Activated gamma-delta T cell (primary cell): ENCODE results near the gene TM4SF18.

Experiments used
- DNase-seq: peaks from one replicate; lab custom pipeline; 2025; lab: John Stamatoyannopoulos, UW

TM4SF18 gene

DNA sequence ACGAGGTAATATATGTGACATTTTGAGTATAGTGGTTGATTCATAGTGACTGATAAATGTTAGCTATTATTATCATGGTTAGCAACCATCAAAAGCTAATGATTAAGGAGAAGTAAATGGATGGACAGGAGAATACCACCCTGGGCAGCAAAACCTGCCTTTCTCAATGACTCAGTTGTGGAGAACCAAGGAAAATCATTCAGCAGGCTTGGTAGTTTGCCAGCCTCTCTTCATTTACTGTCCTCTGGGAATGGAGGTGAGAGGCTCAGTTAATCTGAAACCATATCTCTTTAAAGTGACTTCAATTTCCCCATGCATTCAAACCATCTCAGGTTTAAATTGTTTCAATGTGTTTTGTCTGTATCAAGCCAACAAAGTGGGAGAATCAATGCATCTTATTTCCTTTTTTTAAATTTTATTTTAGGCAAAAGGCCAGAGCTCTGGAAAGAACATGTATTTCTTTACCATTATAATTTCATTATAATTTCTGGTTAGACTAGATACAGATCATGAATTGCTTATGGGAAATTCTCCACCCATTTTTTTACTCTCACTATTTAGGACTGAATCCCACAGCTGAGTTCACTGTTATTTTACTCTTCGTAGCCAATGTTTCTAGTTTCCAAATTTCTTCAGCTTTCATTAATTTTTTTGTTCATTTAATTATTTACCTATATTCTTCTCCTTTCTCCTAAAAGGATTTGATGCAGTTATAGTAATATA is 2.7 kb downstream of the TM4SF18 start:
- DNase-seq = no peak

DNA sequence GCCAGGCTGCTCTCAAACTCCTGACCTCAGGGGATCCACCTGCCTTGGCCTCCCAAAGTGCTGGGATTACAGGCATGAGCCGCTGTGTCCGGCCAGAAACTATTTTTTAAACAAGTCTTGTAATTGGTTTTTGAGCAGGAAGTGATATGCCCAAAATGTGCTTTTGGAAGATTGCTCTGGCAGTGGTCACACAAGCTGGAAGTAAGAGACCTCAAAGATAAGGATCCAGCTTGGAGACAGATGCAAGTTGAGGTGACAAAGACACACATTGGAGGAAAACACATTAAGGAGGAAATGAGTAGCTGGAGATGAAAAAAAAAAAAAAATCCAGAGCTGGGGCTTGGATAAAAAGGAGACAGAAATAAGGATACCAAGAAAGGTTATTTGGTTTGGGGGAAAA is 6.3 kb downstream of the TM4SF18 start:
- DNase-seq = no peak

DNA sequence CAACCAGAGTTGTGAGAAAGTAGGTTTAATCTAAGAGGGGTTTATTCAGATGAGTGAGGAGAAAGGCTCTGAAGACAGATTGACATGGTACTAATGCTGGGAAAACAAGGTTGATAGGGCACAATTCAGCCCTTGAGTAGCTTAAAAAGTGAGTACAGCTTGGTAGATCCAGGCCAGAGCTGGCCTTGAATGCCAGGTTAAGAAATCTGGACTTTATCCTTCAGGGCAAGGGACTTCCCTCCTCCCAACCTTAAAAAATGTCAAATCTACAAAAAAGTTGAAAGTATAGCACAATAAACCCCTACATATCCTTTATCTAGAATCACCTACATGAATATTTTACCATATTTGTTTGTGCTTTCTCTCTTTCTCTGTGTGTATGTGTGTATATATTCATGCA is 7.9 kb downstream of the TM4SF18 start:
- DNase-seq = no peak

DNA sequence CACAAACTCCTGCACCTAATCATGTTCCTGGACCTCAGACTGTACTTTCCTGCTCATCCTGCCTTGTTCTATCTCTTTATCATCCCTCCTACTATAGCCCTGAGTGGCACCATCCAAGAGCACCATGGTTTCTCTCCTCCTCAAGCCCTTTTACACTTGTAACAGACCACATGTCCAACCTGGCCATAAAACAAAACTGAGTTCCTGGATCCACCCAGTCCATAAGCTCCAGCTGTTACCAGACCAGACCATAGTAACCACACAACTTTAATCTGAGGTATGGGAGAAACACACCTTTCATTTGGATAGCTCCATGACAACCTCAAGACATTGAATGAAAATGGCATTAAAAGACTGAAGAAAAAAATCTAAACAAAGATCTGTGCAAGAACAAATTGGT is 9.1 kb downstream of the TM4SF18 start:
- DNase-seq = no peak

DNA sequence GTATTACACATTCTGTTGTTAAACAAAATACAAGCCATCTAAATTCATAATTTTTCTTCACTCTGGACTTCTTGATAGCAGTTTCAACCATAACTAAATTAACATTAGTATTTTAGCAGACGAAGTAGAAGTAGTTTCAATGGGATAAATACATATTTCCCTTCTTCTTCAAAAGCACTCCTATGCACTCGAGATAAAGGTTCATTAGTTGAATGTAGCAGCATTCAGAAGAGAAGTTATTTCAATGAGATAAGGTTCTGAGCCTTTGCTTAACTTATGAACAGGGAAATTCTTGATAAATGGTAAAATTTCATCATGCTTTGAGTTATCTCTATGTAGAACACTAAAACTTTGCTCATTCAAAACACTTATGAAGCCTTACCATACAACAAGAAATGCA is 11.8 kb downstream of the TM4SF18 start:
- DNase-seq = no peak

DNA sequence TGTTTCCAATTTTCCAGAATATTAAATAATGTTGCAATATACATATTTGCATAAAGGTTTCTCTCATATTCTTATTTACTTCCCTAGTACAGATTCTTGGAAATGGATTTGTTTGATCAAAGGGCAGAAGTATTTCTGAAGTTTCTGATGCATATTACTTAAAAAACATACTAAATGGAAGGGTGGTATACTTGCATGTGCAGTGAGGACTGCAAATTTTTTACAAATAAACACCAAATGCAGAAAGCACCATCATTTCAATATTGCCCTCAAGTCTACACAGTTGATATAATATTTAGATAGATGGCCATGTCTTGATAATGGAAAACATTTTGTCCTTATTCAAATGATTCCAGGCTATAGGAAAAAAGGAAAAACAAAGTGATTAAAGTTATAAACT is 12.3 kb downstream of the TM4SF18 start:
- DNase-seq = no peak

DNA sequence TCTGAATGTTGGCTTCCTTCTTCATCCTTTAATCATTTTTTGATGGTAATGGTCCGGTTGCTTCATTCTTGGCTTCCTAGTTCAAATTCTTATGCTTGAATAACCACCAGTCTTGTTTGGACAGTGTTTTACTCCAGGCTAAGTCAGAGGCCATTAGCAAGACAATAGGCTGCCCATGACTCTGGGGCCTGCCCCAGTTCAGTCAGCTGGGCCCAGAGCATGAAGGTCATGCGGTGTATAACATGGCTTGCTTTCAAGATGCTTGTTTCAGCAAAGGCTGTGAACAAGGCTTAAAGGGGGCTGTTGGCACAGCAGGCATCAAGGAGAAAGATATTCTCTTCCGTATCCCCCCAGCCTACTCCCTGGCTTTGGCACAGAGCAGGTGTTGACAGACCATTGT is 13.7 kb downstream of the TM4SF18 start:
- DNase-seq = no peak

DNA sequence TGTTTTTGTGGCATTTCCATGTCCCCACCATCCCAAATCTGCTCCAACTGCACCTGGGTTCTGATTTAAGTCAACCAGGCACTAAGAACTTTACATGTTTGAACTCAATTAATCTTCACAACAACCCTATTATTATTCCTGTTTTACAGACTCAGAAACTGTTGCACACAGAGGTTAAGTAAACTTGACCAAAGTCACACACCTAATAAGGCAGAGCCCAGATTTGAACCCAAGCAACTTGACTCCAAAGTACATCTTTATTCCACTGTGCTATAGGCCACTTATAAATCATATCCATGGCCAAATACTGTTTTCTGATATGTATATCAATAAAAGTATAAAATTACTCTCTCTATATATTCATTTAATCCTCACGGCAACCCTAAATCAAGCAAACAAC is 16.4 kb downstream of the TM4SF18 start:
- no peak for DNase-seq

DNA sequence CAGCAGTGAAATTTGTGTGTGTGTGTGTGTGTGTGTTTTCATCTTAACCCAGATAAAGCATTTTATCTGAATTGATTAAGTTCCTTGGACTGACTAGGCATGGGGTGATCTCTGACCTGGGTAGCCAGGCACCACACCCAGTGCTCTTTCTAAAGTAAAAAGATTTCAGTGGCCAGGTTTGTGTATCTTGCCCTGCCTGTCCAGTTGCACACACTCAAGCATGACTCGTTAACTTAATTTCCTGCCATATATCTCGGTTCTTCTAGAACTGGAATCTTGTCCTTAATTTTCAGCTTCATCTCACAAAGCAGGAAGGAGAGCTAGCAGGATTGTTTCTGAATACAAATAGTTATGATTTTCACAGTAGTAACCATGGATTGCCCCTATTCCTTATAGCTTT is 17.0 kb downstream of the TM4SF18 start:
- no peak for DNase-seq

DNA sequence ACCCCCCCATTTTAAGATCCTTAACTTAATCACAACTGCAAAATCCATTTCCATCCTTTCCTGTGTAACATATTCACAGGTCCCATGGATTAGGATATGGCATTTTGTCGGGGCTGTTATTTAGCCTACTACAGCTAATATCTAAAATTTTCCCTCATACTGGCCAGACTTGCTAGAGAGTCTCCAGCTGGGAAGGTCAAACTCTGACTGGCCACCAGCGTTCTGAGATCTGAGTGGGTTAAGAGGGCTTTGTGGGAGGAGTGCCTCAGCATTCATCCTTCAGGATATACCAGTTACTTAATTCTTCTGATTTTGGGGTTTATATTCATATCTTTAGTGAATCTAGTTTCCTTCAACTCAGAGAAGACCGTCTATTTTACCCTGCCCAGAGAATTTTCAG is 17.7 kb downstream of the TM4SF18 start:
- no peak for DNase-seq

DNA sequence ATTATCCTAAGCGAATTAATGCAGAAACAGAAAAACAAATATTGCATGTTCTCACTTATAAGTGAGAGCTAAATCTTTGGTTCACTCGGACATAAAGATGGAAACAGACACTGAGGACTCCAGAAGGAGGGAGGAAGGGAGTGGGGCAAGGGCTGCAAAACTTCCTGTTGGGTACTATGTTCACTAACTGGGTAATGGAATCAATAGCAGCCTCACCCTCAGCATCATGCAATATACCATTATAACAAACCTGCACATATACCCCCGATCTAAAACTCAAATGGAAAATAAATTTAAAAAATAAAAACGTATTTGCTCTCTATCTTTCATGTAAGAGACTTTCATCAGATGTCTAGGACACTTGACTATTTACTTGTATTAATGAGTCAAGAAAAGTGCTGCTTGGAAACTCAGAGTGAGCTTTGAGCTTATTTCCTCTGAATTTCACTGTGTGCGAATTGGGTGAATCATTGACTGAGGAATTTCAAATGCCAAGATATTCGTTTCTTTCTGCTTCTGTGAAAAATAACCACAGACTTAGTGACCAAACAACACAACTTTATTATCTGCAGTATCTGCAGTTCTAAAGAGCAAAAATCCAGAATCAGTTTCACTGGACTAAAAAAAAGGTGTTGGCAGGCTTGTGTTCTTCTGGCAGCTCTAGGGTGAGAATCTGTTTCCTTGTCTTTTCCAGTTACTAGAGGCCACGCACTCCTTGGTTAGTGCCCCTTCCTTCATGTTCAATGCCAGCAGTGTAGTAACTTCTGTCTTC is 18.4 kb downstream of the TM4SF18 start:
- DNase-seq = no peak

DNA sequence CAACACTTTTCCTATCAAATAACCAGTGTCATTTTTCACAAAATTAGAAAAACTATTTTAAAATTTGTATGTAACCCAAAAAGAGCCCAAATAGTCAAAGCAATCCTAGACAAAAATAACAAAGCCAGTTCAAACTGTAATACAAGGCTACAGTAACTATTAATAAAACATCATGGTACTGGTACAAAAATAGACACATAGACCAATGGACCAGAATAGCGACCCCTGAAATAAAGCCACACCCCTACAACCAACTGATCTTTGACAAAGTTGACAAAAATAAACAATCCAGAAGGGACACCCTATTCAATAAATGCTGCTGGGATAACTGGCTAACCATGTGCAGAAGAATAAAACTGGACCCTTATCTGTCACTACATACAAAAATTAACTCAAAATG is 19.9 kb downstream of the TM4SF18 start:
- no peak for DNase-seq

DNA sequence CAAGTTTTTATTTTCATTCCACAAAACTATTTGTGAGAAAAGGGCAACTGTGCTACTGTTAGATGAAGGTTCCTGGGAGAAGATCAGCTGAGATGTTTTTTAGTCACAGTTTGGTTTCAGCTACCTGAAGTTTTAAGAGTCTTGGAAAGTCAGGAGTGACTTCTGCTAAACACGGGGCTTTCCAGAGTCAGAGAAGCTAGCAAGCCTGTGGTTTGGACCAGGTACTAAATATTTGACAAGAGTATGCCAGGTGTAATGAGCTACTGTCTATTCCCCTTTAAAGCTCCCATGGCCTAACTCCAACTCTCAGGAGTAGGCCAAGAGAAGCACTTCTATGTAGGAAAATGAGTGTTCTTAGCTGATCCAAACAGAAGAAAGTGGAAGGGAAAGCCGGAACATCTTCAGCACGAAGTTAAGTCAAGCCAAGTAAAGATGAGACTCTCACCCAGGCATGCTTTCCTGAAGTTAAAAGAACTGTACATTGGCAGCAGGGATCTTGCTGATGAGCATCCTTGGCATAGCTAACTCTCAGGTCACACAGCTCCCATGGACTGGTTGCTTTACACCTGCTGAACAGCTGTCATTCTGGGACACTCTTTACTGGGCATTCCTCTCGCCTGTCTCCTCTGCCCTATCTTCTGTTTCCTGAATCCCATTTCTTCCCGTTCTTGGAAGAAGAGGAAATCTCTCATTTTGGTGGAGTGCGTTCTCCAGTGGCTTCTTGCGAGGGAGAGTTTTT is 22.5 kb downstream of the TM4SF18 start:
- DNase-seq = no peak

DNA sequence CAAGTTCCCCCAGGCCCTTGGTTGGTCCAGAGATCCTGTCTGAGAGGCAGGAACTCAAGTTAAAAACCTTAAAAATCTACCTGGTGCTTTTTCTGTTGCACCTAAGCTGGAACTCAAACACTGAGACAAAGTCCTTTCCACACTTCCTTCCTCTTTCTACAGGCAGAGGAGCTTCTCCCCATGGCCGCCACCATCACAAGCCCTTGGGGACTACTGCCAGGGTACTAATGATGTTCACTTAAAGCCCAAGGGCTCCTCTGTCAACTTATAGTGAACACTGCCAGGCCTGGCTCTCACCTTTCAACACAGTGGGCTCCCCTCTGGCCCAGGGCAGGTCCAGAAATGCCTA is 26.0 kb downstream of the TM4SF18 start:
- no peak for DNase-seq

DNA sequence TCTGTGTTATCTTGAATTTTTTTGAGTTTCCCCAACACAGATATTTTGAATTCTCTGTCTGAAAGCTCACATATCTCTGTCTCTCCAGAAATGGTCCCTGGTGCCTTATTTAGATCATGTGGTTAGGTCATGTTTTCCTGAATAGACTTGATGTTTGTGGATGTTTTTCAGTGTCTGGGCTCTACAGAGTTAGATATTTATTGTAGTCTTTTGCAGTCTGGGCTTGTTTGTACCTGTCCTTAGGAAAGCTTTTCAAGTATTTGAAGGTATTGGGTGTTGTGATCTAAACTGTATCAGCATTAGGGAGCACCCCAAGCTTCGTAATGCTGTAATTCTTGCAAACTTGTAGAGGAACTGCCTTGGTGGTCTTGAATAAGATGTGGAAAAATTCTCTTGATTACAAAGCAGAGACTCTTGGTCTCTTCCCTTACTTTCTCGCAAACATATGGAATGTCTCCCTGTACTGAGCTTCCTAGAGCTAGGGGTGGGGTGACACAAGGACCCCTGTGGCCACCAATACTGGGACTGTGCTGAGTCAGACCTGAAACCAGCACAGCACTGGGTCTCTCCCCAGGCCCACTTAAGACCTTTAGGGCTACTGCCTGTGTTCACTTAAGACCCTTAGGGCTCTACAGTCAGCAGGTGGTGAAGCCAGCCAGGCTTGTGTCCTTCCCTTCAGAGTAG is 26.5 kb downstream of the TM4SF18 start:
- DNase-seq = no peak

DNA sequence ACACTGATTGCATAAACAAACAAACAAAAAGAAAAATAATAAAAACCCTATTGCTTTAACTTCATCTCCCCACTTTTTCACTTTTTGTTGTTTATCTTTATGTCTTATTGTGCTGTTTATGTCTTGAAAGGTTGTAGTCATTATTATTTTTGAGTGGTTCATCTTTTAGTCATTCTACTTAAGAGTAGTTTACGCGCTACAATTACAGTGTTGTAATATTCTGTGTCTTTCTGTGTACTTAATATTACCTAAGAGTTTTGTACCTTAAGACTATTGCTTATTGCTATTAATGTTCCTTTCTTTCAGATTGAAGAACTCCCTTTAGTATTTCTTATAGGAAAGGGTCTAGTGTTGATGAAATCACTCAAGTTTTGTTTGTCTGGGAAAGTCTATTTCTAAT is 28.1 kb downstream of the TM4SF18 start:
- DNase-seq = no peak

DNA sequence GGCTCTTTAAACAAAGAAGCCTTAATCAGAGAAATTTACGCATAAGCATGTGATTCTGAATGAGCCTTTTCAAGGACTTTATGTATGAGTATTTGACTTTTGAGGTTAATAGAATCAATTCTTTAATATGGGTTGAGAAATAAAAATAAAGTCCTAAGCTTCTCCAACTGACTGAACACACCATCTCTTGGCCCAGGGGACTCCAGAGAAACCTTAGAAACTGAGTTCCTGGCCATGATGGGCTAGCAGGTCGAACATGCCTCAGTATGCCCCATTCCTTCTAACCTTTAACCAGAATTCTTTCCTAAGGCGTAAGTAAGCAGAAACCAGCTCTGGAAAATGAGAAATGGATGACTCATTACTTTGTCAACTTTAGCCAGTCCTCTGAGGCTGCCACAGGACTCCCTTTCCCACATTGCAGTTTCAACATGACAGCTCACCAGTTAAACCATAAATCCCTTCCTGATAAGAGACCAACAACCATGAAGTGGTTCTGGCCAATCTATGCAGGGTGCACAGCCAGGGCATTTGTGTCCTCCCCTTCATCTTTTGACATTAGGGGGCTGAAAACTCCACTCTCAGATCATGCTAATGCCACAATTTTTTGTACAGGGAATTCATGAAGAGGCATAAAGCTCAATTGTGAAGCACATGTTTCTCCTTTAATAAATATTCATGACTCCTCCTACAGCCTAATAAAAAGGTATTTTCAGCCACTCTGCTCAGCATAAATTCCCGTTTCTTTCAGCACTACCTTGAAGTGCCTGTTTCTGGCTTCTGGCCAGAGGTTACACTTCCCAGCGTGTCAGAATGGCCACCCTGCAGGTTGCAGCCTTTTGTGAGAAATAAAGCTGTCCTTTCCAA is 33.3 kb downstream of the TM4SF18 start:
- DNase-seq = no peak

DNA sequence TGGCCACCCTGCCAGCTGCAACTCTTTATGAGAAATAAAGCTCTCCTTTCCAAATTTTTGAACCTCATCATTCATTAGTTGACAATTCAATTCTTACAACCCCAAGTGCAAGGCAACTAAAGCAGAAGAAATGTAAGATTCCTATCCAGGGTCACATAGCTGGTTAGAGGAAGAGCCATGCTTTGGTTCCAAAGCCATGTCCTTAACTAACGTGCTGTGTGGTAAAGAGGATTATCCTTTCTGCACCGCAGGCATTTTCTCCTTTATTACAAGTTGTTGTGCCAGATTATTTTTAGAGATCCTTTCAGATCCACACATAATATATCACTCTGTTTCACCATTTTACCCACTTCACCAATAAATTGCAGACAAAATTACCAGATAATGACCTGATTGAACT is 36.5 kb downstream of the TM4SF18 start:
- DNase-seq = no peak

DNA sequence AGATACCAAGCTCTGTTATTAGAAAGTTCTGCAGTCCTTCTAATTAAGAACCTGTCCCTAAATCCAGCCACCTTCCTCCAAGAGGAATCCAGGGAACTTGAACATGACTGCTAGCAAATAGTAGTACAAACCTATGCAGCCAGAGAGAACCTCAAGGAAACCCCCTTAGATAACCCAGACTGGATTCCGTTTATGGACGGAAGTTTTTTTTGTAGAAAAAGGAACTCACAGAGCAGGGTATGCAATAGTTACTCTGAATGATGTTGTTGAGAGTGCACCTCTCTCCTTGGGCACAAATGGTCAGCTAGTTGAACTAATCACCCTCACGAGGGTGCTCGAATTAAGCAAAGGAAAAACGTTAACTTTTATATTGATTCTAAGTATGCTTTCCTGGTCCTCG is 40.8 kb downstream of the TM4SF18 start:
- DNase-seq = no peak

DNA sequence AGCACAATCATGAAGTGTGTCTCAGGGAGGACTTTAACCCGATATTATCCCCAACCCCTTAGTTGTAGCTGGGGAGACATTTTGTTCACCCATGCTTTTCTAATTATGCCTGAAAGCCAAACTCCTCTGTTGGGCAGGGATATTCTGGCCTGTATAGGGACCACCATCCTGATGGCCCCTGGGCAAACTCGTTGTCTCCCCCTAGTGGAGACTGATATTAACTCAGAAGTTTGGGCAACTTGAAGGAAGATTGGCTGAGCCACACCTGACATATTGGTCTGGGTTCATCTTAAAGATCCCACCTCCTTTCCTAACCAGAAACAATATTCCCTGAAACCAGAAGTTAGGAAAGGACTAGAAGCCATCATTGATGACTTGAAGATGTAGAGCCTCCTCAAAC is 42.3 kb downstream of the TM4SF18 start:
- DNase-seq = no peak

DNA sequence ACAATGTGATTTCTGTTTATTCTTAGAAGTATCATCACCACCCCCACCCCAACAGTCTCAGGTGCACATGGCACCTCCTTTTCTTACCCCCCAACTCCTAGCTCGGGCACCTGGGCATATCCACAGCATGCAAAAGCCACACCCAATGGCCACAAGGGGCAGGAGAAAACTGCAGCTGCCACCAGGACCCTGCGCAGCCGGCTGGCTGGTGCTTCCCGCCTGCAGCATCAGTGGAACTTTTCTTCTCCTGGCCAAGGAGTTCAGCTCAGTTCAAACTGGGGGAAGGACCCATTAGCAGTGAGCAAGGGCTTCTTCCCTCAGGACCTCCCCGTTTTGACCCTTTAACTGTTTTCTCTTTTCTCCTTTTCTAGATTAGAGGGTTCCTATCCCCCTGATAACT is 44.8 kb downstream of the TM4SF18 start:
- DNase-seq = no peak

DNA sequence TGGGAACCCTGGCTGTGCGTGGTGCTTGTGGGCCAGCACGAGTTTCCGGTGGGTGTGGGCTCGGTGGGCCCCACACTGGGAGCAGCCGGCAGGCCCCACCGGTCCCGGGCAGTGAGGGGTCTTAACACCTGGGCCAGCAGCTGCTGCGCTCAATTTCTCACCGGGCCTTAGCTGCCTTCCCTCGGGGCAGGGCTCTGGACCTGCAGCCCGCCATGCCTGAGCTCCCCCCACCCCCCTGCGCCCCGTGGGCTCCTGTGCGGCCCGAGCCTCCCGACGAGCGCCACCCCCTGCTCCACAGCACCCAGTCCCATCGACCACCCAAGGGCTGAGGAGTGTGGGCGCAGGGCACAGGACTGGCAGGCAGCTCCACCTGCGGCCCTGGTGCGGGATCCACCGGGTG is 49.4 kb downstream of the TM4SF18 start:
- no peak for DNase-seq
